Activated naive CD4-positive, alpha-beta T cell treated with anti-CD3 and anti-CD28 coated beads, Interleukin-2, amount 10 ng/mL, durations not matched to agents 7 days and 5 days (primary cell): Measurements from ENCODE around the gene GPR22.

ENCODE experiments used
- CTCF ChIA-PET: fragments of 350-600 bp; sonication (Branson Sonifier 250); formaldehyde crosslinking; loops from one replicate; lab custom pipeline; 2021; ENCODE audit warnings: antibody characterized with exemption; lab: Charles Lee
- DNase-seq: peaks from one replicate; pipeline ENCODE4 v3.0.0-alpha.2; 2020
- H3K27ac Mint-ChIP-seq: one replicate; pipeline ENCODE4 v1.8.0; 2021; ENCODE audit warnings: mild to moderate bottlenecking, moderate library complexity, mixed read lengths
- H3K27me3 Mint-ChIP-seq: one replicate; pipeline ENCODE4 v1.8.0; 2021; ENCODE audit warnings: mild to moderate bottlenecking, mixed read lengths
- H3K36me3 Mint-ChIP-seq: one replicate; pipeline ENCODE4 v1.8.0; 2021; ENCODE audit warnings: mixed read lengths
- H3K4me1 Mint-ChIP-seq: one replicate; pipeline ENCODE4 v1.8.0; 2021; ENCODE audit warnings: mixed read lengths
- H3K4me3 Mint-ChIP-seq: one replicate; pipeline ENCODE4 v1.8.0; 2021; ENCODE audit warnings: mild to moderate bottlenecking, moderate library complexity, mixed read lengths
- H3K9me3 Mint-ChIP-seq: one replicate; pipeline ENCODE4 v1.8.0; 2021; ENCODE audit warnings: mixed read lengths

Gene GPR22

DNA sequence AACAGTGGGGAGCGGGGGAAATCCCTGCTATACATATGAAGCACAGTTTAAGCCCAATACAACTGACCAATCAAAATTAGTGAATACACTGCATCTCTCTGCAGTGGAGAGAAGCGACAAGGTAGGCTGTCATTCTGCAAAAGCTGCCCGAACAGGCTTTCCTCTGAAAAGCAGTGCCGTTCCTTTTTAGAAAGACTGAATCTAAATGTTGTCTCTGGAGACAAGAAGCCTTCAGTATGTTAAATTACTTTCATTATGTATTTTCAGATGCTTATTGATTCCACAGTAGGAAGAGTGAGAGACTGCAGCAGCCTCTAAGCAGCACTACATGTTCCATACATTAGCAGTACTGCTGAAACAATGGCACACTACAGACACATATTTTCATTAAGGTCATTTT is at the start of gene GPR22:
GPR22 (plus strand) TSS at position 129 of the 400 bp plus-strand sequence. CDS start 4,004 bp downstream, outside the sequence.
- DNase-seq = no peak
- Mint-ChIP-seq H3K36me3 (no peaks in the 10 kb centered on the region), H3K9me3 (no peaks in the 10 kb centered on the region), H3K27ac (no peak within 1 kb of the TSS), H3K27me3 (no peaks in the 10 kb centered on the region), H3K4me3 (no peak within 1 kb of the TSS), H3K4me1 (no peaks in the 10 kb centered on the region)
- CTCF ChIA-PET = no interaction called here

DNA sequence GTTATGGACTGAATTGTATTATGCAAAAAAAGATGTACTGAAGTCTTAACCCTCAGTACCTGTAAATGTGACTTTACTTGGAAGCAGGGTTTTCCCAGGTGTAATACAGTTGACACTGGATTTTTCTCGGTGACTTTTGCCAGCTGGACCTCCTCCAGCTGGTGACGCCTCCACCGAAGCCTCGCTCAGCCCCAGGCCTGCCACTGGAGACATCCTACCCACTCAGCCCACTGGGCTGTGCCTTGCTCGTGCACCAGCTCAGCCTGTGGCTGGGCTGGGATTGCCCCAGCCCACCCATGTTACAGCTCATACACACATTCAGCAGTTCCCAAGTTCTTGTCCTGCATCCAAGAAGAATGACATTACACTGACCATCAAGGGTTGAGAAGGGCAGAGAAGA is 42.4 kb upstream of the GPR22 start:
- Mint-ChIP-seq H3K27ac (no peak overlapping the region), H3K27me3 (no peaks in the 10 kb centered on the region), H3K4me1 (no peaks in the 10 kb centered on the region), H3K9me3 (peaks cover 2% of the 10 kb centered on the region), H3K4me3 (no peak overlapping the region), H3K36me3 (peaks cover 2% of the 10 kb centered on the region)
- CTCF ChIA-PET = no interaction called here
- DNase-seq = no peak

DNA sequence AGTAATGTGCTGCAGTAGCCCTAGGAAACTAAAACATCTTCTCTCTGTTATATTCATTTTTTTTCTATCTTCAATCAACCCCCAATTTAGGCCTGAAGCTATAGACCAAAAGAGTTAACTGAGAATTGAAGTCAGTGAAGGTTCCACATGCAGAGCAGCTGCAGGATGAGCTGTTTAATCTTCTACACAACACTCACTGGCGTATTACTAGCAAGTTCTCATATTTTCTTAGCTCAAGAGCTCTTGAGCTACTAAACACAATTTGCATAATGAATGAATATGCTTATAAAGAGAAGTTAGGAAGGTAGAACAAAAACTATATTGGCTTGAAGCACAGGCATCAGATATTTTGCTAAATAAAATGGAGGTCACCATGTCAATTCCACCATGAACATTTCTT is 41.2 kb upstream of the GPR22 start:
- Mint-ChIP-seq H3K27me3 (no peaks in the 10 kb centered on the region), H3K4me3 (no peak overlapping the region), H3K9me3 (peaks cover 2% of the 10 kb centered on the region), H3K4me1 (no peaks in the 10 kb centered on the region), H3K36me3 (peaks cover 2% of the 10 kb centered on the region), H3K27ac (no peak overlapping the region)
- CTCF ChIA-PET = no interaction called here
- no peak for DNase-seq

GRCh38 chr7:107430057-107430456 is 39.8 kb upstream of the GPR22 start:
- Mint-ChIP-seq H3K4me3 (no peak overlapping the region), H3K36me3 (peaks cover 2% of the 10 kb centered on the region), H3K4me1 (no peaks in the 10 kb centered on the region)

DNA sequence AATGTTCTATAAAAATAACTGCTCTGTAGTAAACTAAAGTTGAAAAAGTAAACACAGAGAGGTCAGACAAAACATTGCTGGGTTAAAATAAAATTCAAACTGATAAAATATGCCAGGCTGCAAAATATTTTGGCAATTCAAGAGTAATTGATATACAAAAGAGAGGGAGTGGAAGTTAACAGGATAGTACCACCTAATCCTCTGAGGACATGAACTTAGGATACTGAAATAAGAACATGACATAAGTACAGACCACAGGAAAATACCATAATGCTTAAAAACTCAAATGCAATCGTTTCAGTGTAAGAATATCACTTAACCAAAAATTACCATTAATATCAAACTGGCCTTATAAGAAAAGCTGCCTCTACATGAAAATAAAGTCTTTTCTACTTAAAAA is 37.6 kb upstream of the GPR22 start:
- H3K4me3 Mint-ChIP-seq = no peak overlapping the region
- no peak overlapping the region for H3K27ac Mint-ChIP-seq
- DNase-seq = no peak
- peaks cover 2% of the 10 kb centered on the region for H3K9me3 Mint-ChIP-seq
- CTCF ChIA-PET = no interaction called here
- H3K4me1 Mint-ChIP-seq = no peaks in the 10 kb centered on the region
- no peaks in the 10 kb centered on the region for H3K27me3 Mint-ChIP-seq
- peaks cover 2% of the 10 kb centered on the region for H3K36me3 Mint-ChIP-seq

More at GRCh38 chr7:107430057-107430456, 39.8 kb upstream of the GPR22 start:
- peaks cover 2% of the 10 kb centered on the region for H3K9me3 Mint-ChIP-seq
- CTCF ChIA-PET = no interaction called here
- H3K27me3 Mint-ChIP-seq = no peaks in the 10 kb centered on the region
- H3K27ac Mint-ChIP-seq = no peak overlapping the region
- no peak for DNase-seq

- no peaks in the 10 kb centered on the region for H3K27me3 Mint-ChIP-seq
- CTCF ChIA-PET = no interaction called here
- no peak overlapping the region for H3K4me3 Mint-ChIP-seq
- H3K9me3 Mint-ChIP-seq = peaks cover under 1% of the 10 kb centered on the region
- no peaks in the 10 kb centered on the region for H3K4me1 Mint-ChIP-seq
- no peak overlapping the region for H3K27ac Mint-ChIP-seq
- DNase-seq = no peak
- H3K36me3 Mint-ChIP-seq = peaks cover 2% of the 10 kb centered on the region
Observed at GRCh38 chr7:107435749-107436148, 34.1 kb upstream of the GPR22 start.

GRCh38 chr7:107439025-107439424 is 30.8 kb upstream of the GPR22 start:
- H3K27me3 Mint-ChIP-seq = no peaks in the 10 kb centered on the region
- CTCF ChIA-PET = no interaction called here
- no peak overlapping the region for H3K27ac Mint-ChIP-seq
- no peak for DNase-seq
- peaks cover 10% of the 10 kb centered on the region for H3K36me3 Mint-ChIP-seq
- no peak overlapping the region for H3K4me3 Mint-ChIP-seq
- peaks cover 12% of the 10 kb centered on the region for H3K9me3 Mint-ChIP-seq
- H3K4me1 Mint-ChIP-seq = peaks cover 4% of the 10 kb centered on the region

- CTCF ChIA-PET = no interaction called here
- H3K27ac Mint-ChIP-seq = peak overlapping the region; percentile 24
- peaks cover 10% of the 10 kb centered on the region for H3K36me3 Mint-ChIP-seq
- H3K4me3 Mint-ChIP-seq = no peak overlapping the region
- H3K4me1 Mint-ChIP-seq = peaks cover 4% of the 10 kb centered on the region
- no peak for DNase-seq
- H3K27me3 Mint-ChIP-seq = no peaks in the 10 kb centered on the region
- peaks cover 12% of the 10 kb centered on the region for H3K9me3 Mint-ChIP-seq
Observed at GRCh38 chr7:107441581-107442422, 28.1 kb upstream of the GPR22 start.

DNA sequence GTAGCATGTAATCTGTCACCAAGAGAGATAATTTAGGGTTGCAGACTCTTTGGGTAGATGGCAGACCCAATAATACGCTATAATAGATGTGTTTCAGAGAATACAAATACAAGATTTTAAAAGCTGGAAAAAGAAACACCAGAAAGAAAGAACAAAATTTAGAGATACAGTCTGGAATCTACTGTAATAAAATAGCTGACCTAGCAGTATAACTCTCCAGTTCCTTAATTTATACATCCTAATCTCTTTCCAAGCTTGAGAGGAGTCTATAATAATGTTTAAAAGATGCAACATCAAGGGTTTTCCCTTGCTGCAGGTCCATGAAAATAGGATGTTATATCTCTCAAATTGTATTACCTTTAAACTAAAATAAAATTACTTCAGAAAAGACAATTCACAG is 27.2 kb upstream of the GPR22 start:
- Mint-ChIP-seq H3K36me3 (peaks cover 10% of the 10 kb centered on the region), H3K9me3 (peaks cover 12% of the 10 kb centered on the region), H3K4me3 (no peak overlapping the region), H3K27ac (no peak overlapping the region), H3K4me1 (peaks cover 4% of the 10 kb centered on the region), H3K27me3 (no peaks in the 10 kb centered on the region)
- CTCF ChIA-PET = no interaction called here
- no peak for DNase-seq

GRCh38 chr7:107446531-107446930 is 23.3 kb upstream of the GPR22 start:
- no peak overlapping the region for H3K27ac Mint-ChIP-seq
- H3K27me3 Mint-ChIP-seq = no peaks in the 10 kb centered on the region
- peaks cover 4% of the 10 kb centered on the region for H3K4me1 Mint-ChIP-seq
- CTCF ChIA-PET = no interaction called here
- peaks cover 12% of the 10 kb centered on the region for H3K36me3 Mint-ChIP-seq
- H3K4me3 Mint-ChIP-seq = no peak overlapping the region
- no peak for DNase-seq
- H3K9me3 Mint-ChIP-seq = peaks cover 9% of the 10 kb centered on the region

DNA sequence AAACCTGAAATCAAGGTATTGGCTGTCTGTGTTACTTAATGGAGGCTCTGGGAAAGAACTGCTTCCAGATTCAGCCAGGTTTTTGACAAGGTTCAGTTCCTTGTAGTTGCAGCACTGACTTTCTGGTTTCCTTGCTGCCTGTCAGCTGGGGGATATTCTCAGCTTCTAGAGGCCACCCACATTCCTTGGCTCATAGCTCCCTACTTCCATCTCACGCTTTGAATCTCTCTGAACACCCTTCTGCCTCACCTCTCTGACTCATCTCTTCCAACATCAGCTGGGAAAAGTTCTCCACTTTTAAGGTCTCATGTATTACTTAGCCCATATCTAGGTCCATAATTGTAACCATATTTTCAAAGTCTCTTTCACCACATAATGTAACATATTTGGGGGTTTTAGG is 22.9 kb upstream of the GPR22 start:
- peaks cover 11% of the 10 kb centered on the region for H3K36me3 Mint-ChIP-seq
- H3K9me3 Mint-ChIP-seq = peaks cover 6% of the 10 kb centered on the region
- H3K4me3 Mint-ChIP-seq = no peak overlapping the region
- DNase-seq = no peak
- CTCF ChIA-PET = no interaction called here
- no peaks in the 10 kb centered on the region for H3K27me3 Mint-ChIP-seq
- H3K4me1 Mint-ChIP-seq = peaks cover 1% of the 10 kb centered on the region
- H3K27ac Mint-ChIP-seq = no peak overlapping the region

- Mint-ChIP-seq H3K27ac (no peak overlapping the region), H3K4me1 (no peaks in the 10 kb centered on the region), H3K27me3 (no peaks in the 10 kb centered on the region), H3K9me3 (no peaks in the 10 kb centered on the region), H3K36me3 (peaks cover 5% of the 10 kb centered on the region), H3K4me3 (no peak overlapping the region)
- CTCF ChIA-PET = no interaction called here
- DNase-seq = no peak
Observed at GRCh38 chr7:107450970-107451369, 18.9 kb upstream of the GPR22 start.

DNA sequence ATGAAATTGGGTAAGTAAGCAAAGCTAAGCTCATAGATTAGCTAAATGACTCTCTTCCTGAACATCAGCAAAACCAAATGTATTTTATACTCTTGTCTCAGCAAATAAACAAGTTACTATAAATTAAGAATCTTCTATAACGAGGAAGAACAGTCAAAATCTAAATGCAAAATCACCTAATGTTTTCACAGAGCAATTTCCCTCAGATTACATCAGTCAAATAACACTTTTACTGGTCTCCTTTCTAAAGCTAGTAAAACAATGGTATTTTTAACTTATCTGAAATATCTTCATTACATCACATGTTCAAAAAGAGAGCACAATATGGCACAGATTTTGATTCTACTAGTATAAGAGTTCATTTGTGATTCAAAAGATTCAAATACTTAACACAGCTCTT is 16.5 kb upstream of the GPR22 start:
- CTCF ChIA-PET = no interaction called here
- H3K36me3 Mint-ChIP-seq = peaks cover 13% of the 10 kb centered on the region
- no peaks in the 10 kb centered on the region for H3K27me3 Mint-ChIP-seq
- H3K4me1 Mint-ChIP-seq = no peaks in the 10 kb centered on the region
- H3K9me3 Mint-ChIP-seq = no peaks in the 10 kb centered on the region
- no peak overlapping the region for H3K4me3 Mint-ChIP-seq
- DNase-seq = no peak
- no peak overlapping the region for H3K27ac Mint-ChIP-seq

GRCh38 chr7:107461938-107462533 is 7.8 kb upstream of the GPR22 start:
- no peak for DNase-seq
- Mint-ChIP-seq H3K27me3 (no peaks in the 10 kb centered on the region), H3K4me1 (no peaks in the 10 kb centered on the region), H3K4me3 (no peak overlapping the region), H3K27ac (no peak overlapping the region), H3K36me3 (peaks cover 8% of the 10 kb centered on the region), H3K9me3 (no peaks in the 10 kb centered on the region)
- CTCF ChIA-PET = interaction anchor here (2.2 to 3.5 kb wide), 2 partner anchors 39 to 264 kb away, joined by 15 to 71 read pairs; no protein-coding TSS in a partner anchor
